Measurements from ENCODE around the gene KIAA1217.

The KIAA1217 gene

DNA sequence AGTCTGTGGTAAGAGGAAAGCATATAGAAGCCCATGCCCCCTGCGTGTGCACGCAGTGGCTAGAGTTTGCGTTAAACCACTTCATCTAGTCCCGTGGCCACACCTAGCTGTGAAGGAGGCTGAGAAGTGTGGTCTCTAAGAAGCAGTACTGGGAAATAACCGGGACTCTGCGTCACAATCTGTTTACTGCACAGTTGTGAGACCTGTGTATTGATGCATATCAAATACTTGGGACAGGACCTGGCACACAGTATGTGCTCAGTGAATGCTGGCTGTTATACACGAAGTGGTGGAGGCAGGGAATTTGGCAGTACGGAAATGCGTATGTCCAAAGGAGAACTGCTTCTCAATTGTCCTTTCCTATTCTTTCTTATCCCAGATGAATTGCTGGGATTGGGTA is 365.2 kb downstream of the KIAA1217 start:
- Histone ChIP-seq H2AFZ (ENCODE audit: low read length) (no peak overlapping the region), H3K9ac (ENCODE audit: low read depth, low read length, poor library complexity, severe bottlenecking) (no peak overlapping the region)

DNA sequence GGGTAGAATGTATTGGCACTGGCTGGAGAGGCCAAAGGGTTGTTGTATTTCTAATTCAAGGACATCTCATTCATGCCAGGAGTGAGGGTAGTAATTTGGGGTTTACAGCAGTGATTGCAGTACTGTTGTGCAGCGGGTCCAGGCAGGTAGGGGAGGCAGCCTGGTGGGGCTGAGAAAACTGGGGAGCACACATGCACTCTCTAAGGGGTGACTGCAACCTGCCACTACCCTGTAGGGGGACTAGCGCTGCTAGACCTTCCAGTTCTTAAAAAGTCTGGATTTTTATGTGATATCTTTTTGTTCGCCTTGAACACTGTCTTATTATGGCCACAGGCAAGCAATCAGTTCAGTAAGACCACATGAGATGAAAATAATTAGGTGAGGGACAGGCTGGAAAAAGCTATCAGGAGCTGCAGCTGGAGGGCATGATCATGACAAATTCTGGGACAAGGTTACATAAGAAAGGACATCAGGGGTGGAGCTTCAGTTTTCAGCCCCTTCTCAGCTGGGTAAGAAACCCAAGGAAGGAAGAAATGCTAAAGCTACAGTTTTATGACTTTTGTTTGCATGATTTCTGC is 365.7 kb downstream of the KIAA1217 start:
- H3K9ac ChIP-seq (ENCODE audit: low read depth, low read length, poor library complexity, severe bottlenecking) = no peak overlapping the region
- H3K4me1 ChIP-seq (ENCODE audit: insufficient read depth, low read length, poor library complexity, severe bottlenecking) = peaks cover 15% of the 10 kb centered on the region
- H3K4me3 ChIP-seq (ENCODE audit: low read length, poor library complexity, severe bottlenecking) = no peak overlapping the region
- no peaks in the 10 kb centered on the region for H4K20me1 ChIP-seq (ENCODE audit: insufficient read depth, low read length, poor library complexity, severe bottlenecking)
- no peaks in the 10 kb centered on the region for H3F3A ChIP-seq (ENCODE audit: low read depth)
- H3K36me3 ChIP-seq (ENCODE audit: insufficient read depth, low read length) = no peaks in the 10 kb centered on the region
- no peaks in the 10 kb centered on the region for H3K79me2 ChIP-seq (ENCODE audit: insufficient read depth, low read length)
- H3K27me3 ChIP-seq (ENCODE audit: insufficient read depth, low read length, poor library complexity, severe bottlenecking) = no peaks in the 10 kb centered on the region
- TF ChIP-seq EZH2phosphoT487 (IDR thresholded peaks at IDR 0.05; ENCODE audit: borderline replicate concordance) = no peak
- TF ChIP-seq, protein P1, sequence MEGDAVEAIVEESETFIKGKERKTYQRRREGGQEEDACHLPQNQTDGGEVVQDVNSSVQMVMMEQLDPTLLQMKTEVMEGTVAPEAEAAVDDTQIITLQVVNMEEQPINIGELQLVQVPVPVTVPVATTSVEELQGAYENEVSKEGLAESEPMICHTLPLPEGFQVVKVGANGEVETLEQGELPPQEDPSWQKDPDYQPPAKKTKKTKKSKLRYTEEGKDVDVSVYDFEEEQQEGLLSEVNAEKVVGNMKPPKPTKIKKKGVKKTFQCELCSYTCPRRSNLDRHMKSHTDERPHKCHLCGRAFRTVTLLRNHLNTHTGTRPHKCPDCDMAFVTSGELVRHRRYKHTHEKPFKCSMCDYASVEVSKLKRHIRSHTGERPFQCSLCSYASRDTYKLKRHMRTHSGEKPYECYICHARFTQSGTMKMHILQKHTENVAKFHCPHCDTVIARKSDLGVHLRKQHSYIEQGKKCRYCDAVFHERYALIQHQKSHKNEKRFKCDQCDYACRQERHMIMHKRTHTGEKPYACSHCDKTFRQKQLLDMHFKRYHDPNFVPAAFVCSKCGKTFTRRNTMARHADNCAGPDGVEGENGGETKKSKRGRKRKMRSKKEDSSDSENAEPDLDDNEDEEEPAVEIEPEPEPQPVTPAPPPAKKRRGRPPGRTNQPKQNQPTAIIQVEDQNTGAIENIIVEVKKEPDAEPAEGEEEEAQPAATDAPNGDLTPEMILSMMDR (conservative IDR thresholded peaks at IDR 0.05; ENCODE audit: low read length) = no peak
- H3K9me2 ChIP-seq (replicated peaks; ENCODE audit: low read depth, low read length) = no peaks in the 10 kb centered on the region
- peak overlapping the region; percentile 48 for H3K4me2 ChIP-seq (ENCODE audit: low read depth, low read length, poor library complexity, severe bottlenecking)
- H3K9me3 ChIP-seq (ENCODE audit: insufficient read depth, low read depth, low read length) = no peaks in the 10 kb centered on the region
- no peak overlapping the region for H2AFZ ChIP-seq (ENCODE audit: low read length)

More for the DNA sequence above, 365.2 kb downstream of the KIAA1217 start:
- Histone ChIP-seq H3K9me3 (ENCODE audit: insufficient read depth, low read depth, low read length) (no peaks in the 10 kb centered on the region), H3K4me3 (ENCODE audit: low read length, poor library complexity, severe bottlenecking) (no peak overlapping the region), H3K4me2 (ENCODE audit: low read depth, low read length, poor library complexity, severe bottlenecking) (no peak overlapping the region), H3K79me2 (ENCODE audit: insufficient read depth, low read length) (no peaks in the 10 kb centered on the region), H3K27me3 (ENCODE audit: insufficient read depth, low read length, poor library complexity, severe bottlenecking) (no peaks in the 10 kb centered on the region), H3F3A (ENCODE audit: low read depth) (no peaks in the 10 kb centered on the region), H4K20me1 (ENCODE audit: insufficient read depth, low read length, poor library complexity, severe bottlenecking) (no peaks in the 10 kb centered on the region), H3K4me1 (ENCODE audit: insufficient read depth, low read length, poor library complexity, severe bottlenecking) (peaks cover 15% of the 10 kb centered on the region), H3K36me3 (ENCODE audit: insufficient read depth, low read length) (no peaks in the 10 kb centered on the region), H3K9me2 (replicated peaks; ENCODE audit: low read depth, low read length) (no peaks in the 10 kb centered on the region)
- TF ChIP-seq, protein P1 (conservative IDR thresholded peaks at IDR 0.05; ENCODE audit: low read length) = no peak
- no peak for TF ChIP-seq EZH2phosphoT487 (IDR thresholded peaks at IDR 0.05; ENCODE audit: borderline replicate concordance)

DNA sequence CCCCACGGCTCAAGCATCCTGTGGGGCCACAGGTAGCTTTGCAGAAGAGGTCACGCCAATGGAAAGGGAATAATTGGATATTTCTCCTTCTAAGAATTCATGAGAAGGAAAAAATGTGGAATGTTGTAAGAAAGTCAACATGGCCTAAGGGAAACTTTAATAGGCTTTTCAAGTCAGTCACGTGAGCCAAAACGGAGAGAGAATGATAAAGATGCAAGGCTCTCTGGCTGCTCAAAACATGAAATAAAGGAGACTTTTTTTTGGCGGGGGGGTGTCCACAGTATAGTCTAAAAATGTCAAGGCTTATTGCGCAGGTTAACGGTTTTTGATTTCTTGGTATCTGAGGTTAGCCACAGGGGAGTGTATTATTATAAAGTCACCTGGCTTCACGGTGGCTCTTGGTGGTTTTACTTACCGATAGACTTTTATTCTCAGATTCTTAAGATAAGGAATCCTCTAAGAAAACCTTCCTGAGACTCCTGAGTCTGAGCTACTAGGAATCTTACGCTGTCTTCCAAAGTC is 366.6 kb downstream of the KIAA1217 start:
- Histone ChIP-seq H3K27me3 (ENCODE audit: insufficient read depth, low read length, poor library complexity, severe bottlenecking) (no peaks in the 10 kb centered on the region), H3K4me2 (ENCODE audit: low read depth, low read length, poor library complexity, severe bottlenecking) (peak overlapping the region; percentile 48), H3F3A (ENCODE audit: low read depth) (no peaks in the 10 kb centered on the region), H3K4me3 (ENCODE audit: low read length, poor library complexity, severe bottlenecking) (no peak overlapping the region), H3K9ac (ENCODE audit: low read depth, low read length, poor library complexity, severe bottlenecking) (no peak overlapping the region), H3K4me1 (ENCODE audit: insufficient read depth, low read length, poor library complexity, severe bottlenecking) (peaks cover 21% of the 10 kb centered on the region), H3K9me2 (replicated peaks; ENCODE audit: low read depth, low read length) (no peaks in the 10 kb centered on the region), H2AFZ (ENCODE audit: low read length) (no peak overlapping the region), H3K9me3 (ENCODE audit: insufficient read depth, low read depth, low read length) (no peaks in the 10 kb centered on the region), H3K36me3 (ENCODE audit: insufficient read depth, low read length) (no peaks in the 10 kb centered on the region), H3K79me2 (ENCODE audit: insufficient read depth, low read length) (no peaks in the 10 kb centered on the region), H4K20me1 (ENCODE audit: insufficient read depth, low read length, poor library complexity, severe bottlenecking) (no peaks in the 10 kb centered on the region)
- TF ChIP-seq EZH2phosphoT487 (IDR thresholded peaks at IDR 0.05; ENCODE audit: borderline replicate concordance) = no peak
- TF ChIP-seq, protein P1 (conservative IDR thresholded peaks at IDR 0.05; ENCODE audit: low read length) = no peak
